Heart left ventricle (tissue), 13 donors: ENCODE measurements around the gene CAPZA1.

Experiments
- CTCF ChIP-seq, 12 donors: fragments of 200-600 bp; sonication (generic) in 4 of 12; IDR thresholded peaks; one replicate each; pipeline versions ENCODE4 v1.5.0 to v1.8.0; 2018 to 2022; ENCODE audit warnings: antibody characterized with exemption in 12 of 12, mild to moderate bottlenecking in 5 of 12
- POLR2A ChIP-seq, 2 donors: fragments of 450-650 bp; IDR thresholded peaks; one replicate each; pipeline ENCODE4 v1.6.1; 2017; ENCODE audit warnings: antibody characterized with exemption in 2 of 2, mild to moderate bottlenecking in 2 of 2, moderate library complexity in 2 of 2
- donor health status: ischemic (EF 13 %, LVEDD 7.1; RV severe dilation, severe dysfunction).
- donor health status: DM: no; HTN: yes; CAD: no.
- donor health status: DM: no; HTN: no; CAD: no.
- donor health status: ischemic (EF 25% LVEDD 6.9; RV normal size, moderate dysfunction).
- donor health status: ischemic (EF 25% LVEDD 5.7; RV mildly dilated, moderate dysfunction).
- donor health status: ischemic (EF 35%, LVEDD 5.7; RV mildly dilated, moderate dysfunction).
- donor health status: nonischemic (EF 11% LVEDD 7.7; RV severe dilation, severe dysfunction).
- donor health status: DM: yes; HTN: yes; CAD: no.
- donor health status: PGD.
- donor health status: ischemic (EF 29% LVEDD 5.4; RV normal size, mild dysfunction).
- donor health status: nonischemic (EF 23%, LVEDD 6.1; RV moderate dilation, normal function).

DNA sequence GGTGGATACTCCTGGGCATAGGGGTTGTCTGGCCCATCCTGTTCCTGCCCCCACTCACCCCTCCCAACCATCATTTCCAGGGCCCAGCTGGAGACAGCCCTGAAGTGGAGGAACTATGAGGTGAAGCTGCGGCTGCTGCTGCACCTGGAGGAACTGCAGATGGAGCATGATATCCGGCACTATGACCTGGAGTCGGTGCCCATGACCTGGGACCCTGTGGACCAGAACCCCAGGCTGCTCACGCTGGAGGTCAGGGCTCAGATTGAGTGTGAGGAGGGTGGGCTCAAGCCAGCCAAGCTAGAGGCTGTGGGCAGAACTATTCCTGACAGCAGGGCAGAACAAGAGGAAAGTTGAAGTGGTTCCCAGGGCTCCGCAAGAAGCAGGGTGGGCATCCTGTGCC is 73.0 kb downstream of the CAPZA1 start:
- TF ChIP-seq CTCF (IDR thresholded peaks at IDR 0.05) (no peak), POLR2A (IDR thresholded peaks at IDR 0.05) (no peak)
